Measurements from ENCODE around the gene ARSG. TPM values are rescaled to one million over a fixed set of nuclear protein-coding genes. Genes with fewer than 3 reads are reported as not detected.

The ARSG gene
- total and polyA plus RNA-seq, 10 of the 15 experiments (the other 5 are each of a cell fraction or from before 2014, with no cell fraction given), result 2.9 to 13.5 (median 7.6) TPM

DNA sequence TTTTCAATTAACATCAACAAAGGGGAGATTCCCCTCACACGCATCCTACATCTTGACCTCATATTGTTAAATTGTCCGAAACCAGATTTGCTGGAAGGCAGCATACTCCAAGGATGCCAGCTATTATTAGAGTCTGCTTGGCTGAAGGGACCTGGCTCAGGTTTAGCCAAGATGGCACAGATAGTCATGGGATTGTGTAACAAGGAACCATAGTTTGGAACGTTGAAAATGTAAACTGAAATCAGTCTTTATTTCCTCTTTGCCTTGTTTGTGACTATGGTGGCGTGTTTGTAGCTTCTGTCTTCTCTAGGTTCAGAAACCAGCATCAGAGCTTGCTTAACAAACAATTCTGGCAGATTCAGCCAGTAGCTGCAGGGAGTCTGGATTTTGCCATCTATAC, 5.9 kb downstream of the ARSG start (continued):
- TF ChIP-seq, protein P1, sequence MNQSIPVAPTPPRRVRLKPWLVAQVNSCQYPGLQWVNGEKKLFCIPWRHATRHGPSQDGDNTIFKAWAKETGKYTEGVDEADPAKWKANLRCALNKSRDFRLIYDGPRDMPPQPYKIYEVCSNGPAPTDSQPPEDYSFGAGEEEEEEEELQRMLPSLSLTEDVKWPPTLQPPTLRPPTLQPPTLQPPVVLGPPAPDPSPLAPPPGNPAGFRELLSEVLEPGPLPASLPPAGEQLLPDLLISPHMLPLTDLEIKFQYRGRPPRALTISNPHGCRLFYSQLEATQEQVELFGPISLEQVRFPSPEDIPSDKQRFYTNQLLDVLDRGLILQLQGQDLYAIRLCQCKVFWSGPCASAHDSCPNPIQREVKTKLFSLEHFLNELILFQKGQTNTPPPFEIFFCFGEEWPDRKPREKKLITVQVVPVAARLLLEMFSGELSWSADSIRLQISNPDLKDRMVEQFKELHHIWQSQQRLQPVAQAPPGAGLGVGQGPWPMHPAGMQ (IDR thresholded peaks at IDR 0.05; ENCODE audit: borderline replicate concordance), result no peak
- TF ChIP-seq, protein P2, sequence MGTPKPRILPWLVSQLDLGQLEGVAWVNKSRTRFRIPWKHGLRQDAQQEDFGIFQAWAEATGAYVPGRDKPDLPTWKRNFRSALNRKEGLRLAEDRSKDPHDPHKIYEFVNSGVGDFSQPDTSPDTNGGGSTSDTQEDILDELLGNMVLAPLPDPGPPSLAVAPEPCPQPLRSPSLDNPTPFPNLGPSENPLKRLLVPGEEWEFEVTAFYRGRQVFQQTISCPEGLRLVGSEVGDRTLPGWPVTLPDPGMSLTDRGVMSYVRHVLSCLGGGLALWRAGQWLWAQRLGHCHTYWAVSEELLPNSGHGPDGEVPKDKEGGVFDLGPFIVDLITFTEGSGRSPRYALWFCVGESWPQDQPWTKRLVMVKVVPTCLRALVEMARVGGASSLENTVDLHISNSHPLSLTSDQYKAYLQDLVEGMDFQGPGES (IDR thresholded peaks at IDR 0.05), result no peak
- TF ChIP-seq DPF2 (IDR thresholded peaks at IDR 0.05), result no peak
- TF ChIP-seq IKZF1 (conservative IDR thresholded peaks at IDR 0.05), result no peak
- no peak for TF ChIP-seq YY1 (IDR thresholded peaks at IDR 0.05; ENCODE audit: low read depth, low read length)

DNA sequence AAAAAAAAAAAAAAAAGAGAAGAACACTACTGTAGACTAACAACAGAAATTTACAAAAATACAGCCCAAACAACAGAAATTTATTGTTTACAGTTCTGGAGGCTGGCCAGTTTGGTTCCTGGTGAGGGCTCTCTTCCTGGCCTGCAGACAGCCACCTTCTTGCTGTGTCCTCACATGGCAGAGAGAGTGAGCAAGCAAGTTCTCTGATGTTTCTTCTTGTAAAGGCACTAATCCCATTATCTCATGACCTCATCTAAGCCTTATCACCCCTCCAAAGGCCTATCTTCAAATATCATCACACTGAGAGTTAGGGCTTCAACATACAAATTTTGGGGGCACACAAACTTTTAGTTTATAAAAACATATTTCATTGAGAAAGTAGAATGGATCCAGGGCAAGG, 7.3 kb downstream of the ARSG start:
- ChIA-PET POLR2A (no interaction called here), CTCF (no interaction called here), SMC1A (ENCODE audit: uncharacterized antibody, unreplicated experiment) (no interaction called here), RAD21 (ENCODE audit: unreplicated experiment) (no interaction called here)
- H3K4me3 ChIP-seq, result no peak overlapping the region
- peaks cover 5% of the 10 kb centered on the region; the same call in 1 of the 2 replicates for H3K4me1 ChIP-seq (ENCODE audit: control insufficient read depth, insufficient read depth, low read length)
- FAIRE-seq, result no peak
- intact Hi-C loops (cut with micrococcal nuclease; ENCODE audit: unreplicated experiment) (no loop called here), in situ Hi-C loops (cut with MboI) (no loop called here)
- no peak for ATAC-seq
- H3K9me3 ChIP-seq (replicated peaks; ENCODE audit: control insufficient read depth, insufficient read depth, low read length), result no peaks in the 10 kb centered on the region
- H4K20me1 ChIP-seq (ENCODE audit: control insufficient read depth, insufficient read depth), result no peaks in the 10 kb centered on the region
- no peaks in the 10 kb centered on the region for H3K36me3 ChIP-seq (ENCODE audit: control insufficient read depth in 2 of 2, insufficient read depth in 2 of 2, low read length in 1 of 2)
- no peak overlapping the region for H3K9ac ChIP-seq (ENCODE audit: control insufficient read depth, insufficient read depth, low read length)
- no peak overlapping the region for H3K27ac ChIP-seq (ENCODE audit: control insufficient read depth, insufficient read depth)
- no peak overlapping the region for H2AFZ ChIP-seq (ENCODE audit: control insufficient read depth, low read depth, low read length)
- BruUV-seq (replicated peaks), result no TSS peak
- no peak for DNase-seq (ENCODE audit: low read depth, low spot score)
- H3K79me2 ChIP-seq (ENCODE audit: control insufficient read depth, insufficient read depth, low read length), result no peaks in the 10 kb centered on the region; the same call in 1 of the 2 replicates
- H3K27me3 ChIP-seq (replicated peaks in 1 of 2; ENCODE audit: control insufficient read depth in 2 of 2, insufficient read depth in 2 of 2, low read length in 1 of 2), result no peaks in the 10 kb centered on the region
- H3K4me2 ChIP-seq (ENCODE audit: control insufficient read depth, insufficient read depth), result no peak overlapping the region
- TF ChIP-seq MYB (IDR thresholded peaks at IDR 0.05; ENCODE audit: borderline replicate concordance, low read depth, low read length), result no peak
- no peak for TF ChIP-seq ASH2L (IDR thresholded peaks at IDR 0.05; ENCODE audit: borderline replicate concordance, low read depth)
- TF ChIP-seq, protein P3, sequence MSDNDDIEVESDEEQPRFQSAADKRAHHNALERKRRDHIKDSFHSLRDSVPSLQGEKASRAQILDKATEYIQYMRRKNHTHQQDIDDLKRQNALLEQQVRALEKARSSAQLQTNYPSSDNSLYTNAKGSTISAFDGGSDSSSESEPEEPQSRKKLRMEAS (IDR thresholded peaks at IDR 0.05; ENCODE audit: low read depth, low read length), result no peak
- no peak for TF ChIP-seq MXI1 (IDR thresholded peaks at IDR 0.05; ENCODE audit: low read depth, low read length)
- TF ChIP-seq ZNF274 (IDR thresholded peaks at IDR 0.05; ENCODE audit: insufficient read depth, insufficient read length), result no peak
- TF ChIP-seq SIN3A (IDR thresholded peaks at IDR 0.05; ENCODE audit: low read depth, low read length), result no peak
- TF ChIP-seq NFXL1 (IDR thresholded peaks at IDR 0.05; ENCODE audit: borderline replicate concordance), result no peak
- TF ChIP-seq KAT2A (conservative IDR thresholded peaks at IDR 0.05; ENCODE audit: control insufficient read depth, low read depth, low read length), result no peak
- no peak for TF ChIP-seq MEF2B (IDR thresholded peaks at IDR 0.05; ENCODE audit: partially characterized antibody, poor library complexity, severe bottlenecking)
- TF ChIP-seq TCF7 (IDR thresholded peaks at IDR 0.05; ENCODE audit: borderline replicate concordance), result no peak
- TF ChIP-seq, protein P4, sequence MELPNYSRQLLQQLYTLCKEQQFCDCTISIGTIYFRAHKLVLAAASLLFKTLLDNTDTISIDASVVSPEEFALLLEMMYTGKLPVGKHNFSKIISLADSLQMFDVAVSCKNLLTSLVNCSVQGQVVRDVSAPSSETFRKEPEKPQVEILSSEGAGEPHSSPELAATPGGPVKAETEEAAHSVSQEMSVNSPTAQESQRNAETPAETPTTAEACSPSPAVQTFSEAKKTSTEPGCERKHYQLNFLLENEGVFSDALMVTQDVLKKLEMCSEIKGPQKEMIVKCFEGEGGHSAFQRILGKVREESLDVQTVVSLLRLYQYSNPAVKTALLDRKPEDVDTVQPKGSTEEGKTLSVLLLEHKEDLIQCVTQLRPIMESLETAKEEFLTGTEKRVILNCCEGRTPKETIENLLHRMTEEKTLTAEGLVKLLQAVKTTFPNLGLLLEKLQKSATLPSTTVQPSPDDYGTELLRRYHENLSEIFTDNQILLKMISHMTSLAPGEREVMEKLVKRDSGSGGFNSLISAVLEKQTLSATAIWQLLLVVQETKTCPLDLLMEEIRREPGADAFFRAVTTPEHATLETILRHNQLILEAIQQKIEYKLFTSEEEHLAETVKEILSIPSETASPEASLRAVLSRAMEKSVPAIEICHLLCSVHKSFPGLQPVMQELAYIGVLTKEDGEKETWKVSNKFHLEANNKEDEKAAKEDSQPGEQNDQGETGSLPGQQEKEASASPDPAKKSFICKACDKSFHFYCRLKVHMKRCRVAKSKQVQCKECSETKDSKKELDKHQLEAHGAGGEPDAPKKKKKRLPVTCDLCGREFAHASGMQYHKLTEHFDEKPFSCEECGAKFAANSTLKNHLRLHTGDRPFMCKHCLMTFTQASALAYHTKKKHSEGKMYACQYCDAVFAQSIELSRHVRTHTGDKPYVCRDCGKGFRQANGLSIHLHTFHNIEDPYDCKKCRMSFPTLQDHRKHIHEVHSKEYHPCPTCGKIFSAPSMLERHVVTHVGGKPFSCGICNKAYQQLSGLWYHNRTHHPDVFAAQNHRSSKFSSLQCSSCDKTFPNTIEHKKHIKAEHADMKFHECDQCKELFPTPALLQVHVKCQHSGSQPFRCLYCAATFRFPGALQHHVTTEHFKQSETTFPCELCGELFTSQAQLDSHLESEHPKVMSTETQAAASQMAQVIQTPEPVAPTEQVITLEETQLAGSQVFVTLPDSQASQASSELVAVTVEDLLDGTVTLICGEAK (IDR thresholded peaks at IDR 0.05; ENCODE audit: borderline replicate concordance), result no peak
- TF ChIP-seq MYC (IDR thresholded peaks at IDR 0.05; ENCODE audit: insufficient read depth, insufficient read length, insufficient replicate concordance, low read length, severe bottlenecking), result no peak
- TF ChIP-seq ZNF207 (IDR thresholded peaks at IDR 0.05; ENCODE audit: borderline replicate concordance), result no peak
- no peak for TF ChIP-seq DPF2 (IDR thresholded peaks at IDR 0.05)
